ENCODE data around the gene KCNAB2. TPM values are rescaled to one million over a fixed set of nuclear protein-coding genes. Genes with fewer than 3 reads are reported as not detected.

KCNAB2 gene
- total RNA-seq, 4 donors from 2014 or later: 4.2 to 12.0 (median 10.0) TPM

GRCh38 chr1:6041432-6042062 lies 4.1 kb upstream of the KCNAB2 start:
- intact Hi-C loops (cut with DNase I; ENCODE audit: low total_unique reads): no loop called here
- H3K4me3 ChIP-seq (ENCODE audit: low read depth, poor library complexity, severe bottlenecking): no peak overlapping the region
- WGBS, 2 donors: 48 to 57% methylated on average over 20 of the region's 20 CpGs
- DNase-seq (ENCODE audit: low spot score in 2 of 2): no peak
- no peak for TF ChIP-seq POLR2A (IDR thresholded peaks at IDR 0.05)
- TF ChIP-seq CTCF (IDR thresholded peaks at IDR 0.05): no peak

- TF ChIP-seq CTCF (IDR thresholded peaks at IDR 0.05) (no peak), POLR2A (IDR thresholded peaks at IDR 0.05) (no peak)
- H3K4me3 ChIP-seq (ENCODE audit: low read depth, poor library complexity, severe bottlenecking): no peak overlapping the region
- 91 to 94% methylated on average over 5 of the region's 5 CpGs for WGBS, 2 donors
- no peak for DNase-seq (ENCODE audit: low spot score in 2 of 2)
- intact Hi-C loops (cut with DNase I; ENCODE audit: low total_unique reads): no loop called here
These were observed 2.1 kb upstream of the KCNAB2 start for GRCh38 chr1:6043561-6043960.

- no peak for DNase-seq (ENCODE audit: low spot score in 2 of 2)
- intact Hi-C loops (cut with DNase I; ENCODE audit: low total_unique reads): no loop called here
- no peak for TF ChIP-seq CTCF (IDR thresholded peaks at IDR 0.05)
- no peak for TF ChIP-seq POLR2A (IDR thresholded peaks at IDR 0.05)
- 86 to 91% methylated on average over 11 of the region's 11 CpGs for WGBS, 2 donors
- H3K4me3 ChIP-seq (ENCODE audit: low read depth, poor library complexity, severe bottlenecking): no peak overlapping the region
These were observed 1.1 kb upstream of the KCNAB2 start for GRCh38 chr1:6044481-6045109.

- intact Hi-C loops (cut with DNase I; ENCODE audit: low total_unique reads): no loop called here
- H3K4me3 ChIP-seq (ENCODE audit: low read depth, poor library complexity, severe bottlenecking): no peak overlapping the region
- no peak for DNase-seq (ENCODE audit: low spot score in 2 of 2)
- 77 to 78% methylated on average over 9 of the region's 9 CpGs for whole genome bisulfite sequencing, 2 donors
- TF ChIP-seq CTCF (IDR thresholded peaks at IDR 0.05) (no peak), POLR2A (IDR thresholded peaks at IDR 0.05) (no peak)
These were observed 582 bp upstream of the KCNAB2 start for GRCh38 chr1:6045110-6045502.

- no peak for TF ChIP-seq POLR2A (IDR thresholded peaks at IDR 0.05)
- TF ChIP-seq CTCF (IDR thresholded peaks at IDR 0.05): no peak
- intact Hi-C loops (cut with DNase I; ENCODE audit: low total_unique reads): no loop called here
- DNase-seq (ENCODE audit: low spot score in 2 of 2): no peak
- WGBS, 2 donors: 68 to 72% methylated on average over 14 of the region's 14 CpGs
- H3K4me3 ChIP-seq (ENCODE audit: low read depth, poor library complexity, severe bottlenecking): no peak overlapping the region
These were observed 591 bp downstream of the KCNAB2 start for GRCh38 chr1:6046279-6046678.

Data from lower leg skin (tissue), 4 donors.